Hippocampal formation (tissue), 2 donors: ENCODE data around the gene GADL1.

Experiments
- DNase-seq, 2 donors: peaks; one replicate each; lab custom pipeline; 2025; lab: John Stamatoyannopoulos, UW

The GADL1 gene

GRCh38 chr3:30693470-30694120, 200.9 kb downstream of the GADL1 start:
- peak; percentile 8 to 92 for DNase-seq

GRCh38 chr3:30692498-30693130, 201.8 kb downstream of the GADL1 start:
- no peak for DNase-seq

- no peak for DNase-seq
Measured at GRCh38 chr3:30691944-30692343, 202.5 kb downstream of the GADL1 start.

GRCh38 chr3:30691249-30691880, 203.1 kb downstream of the GADL1 start:
- DNase-seq: no peak

- DNase-seq: no peak
Measured at GRCh38 chr3:30690199-30690598, 204.3 kb downstream of the GADL1 start.

- DNase-seq: no peak
Measured at GRCh38 chr3:30688776-30689641, 205.5 kb downstream of the GADL1 start.

GRCh38 chr3:30687930-30688570, 206.4 kb downstream of the GADL1 start:
- DNase-seq: no peak

- DNase-seq: no peak
Measured at GRCh38 chr3:30686799-30687198, 207.7 kb downstream of the GADL1 start.

GRCh38 chr3:30686176-30686575, 208.3 kb downstream of the GADL1 start:
- DNase-seq: no peak

GRCh38 chr3:30685267-30685667, 209.2 kb downstream of the GADL1 start:
- DNase-seq: no peak

GRCh38 chr3:30684356-30684755, 210.1 kb downstream of the GADL1 start:
- no peak for DNase-seq

- no peak for DNase-seq
Measured at GRCh38 chr3:30683769-30684168, 210.7 kb downstream of the GADL1 start.

- no peak for DNase-seq
Measured at GRCh38 chr3:30682434-30683155, 211.9 kb downstream of the GADL1 start.

- DNase-seq: peak in 1 of 2 donors; percentile 39
Measured at GRCh38 chr3:30681649-30682211, 212.7 kb downstream of the GADL1 start.

- DNase-seq: peak; percentile 69 to 90
Measured at GRCh38 chr3:30680789-30681648, 213.4 kb downstream of the GADL1 start.

- no peak for DNase-seq
Measured at GRCh38 chr3:30679045-30679444, 215.4 kb downstream of the GADL1 start.

- no peak for DNase-seq
Measured at GRCh38 chr3:30677347-30677685, 217.1 kb downstream of the GADL1 start.

- DNase-seq: no peak
Measured at GRCh38 chr3:30676424-30677346, 217.8 kb downstream of the GADL1 start.
